ENCODE measurements around the gene OTUB2.

Gene OTUB2

DNA sequence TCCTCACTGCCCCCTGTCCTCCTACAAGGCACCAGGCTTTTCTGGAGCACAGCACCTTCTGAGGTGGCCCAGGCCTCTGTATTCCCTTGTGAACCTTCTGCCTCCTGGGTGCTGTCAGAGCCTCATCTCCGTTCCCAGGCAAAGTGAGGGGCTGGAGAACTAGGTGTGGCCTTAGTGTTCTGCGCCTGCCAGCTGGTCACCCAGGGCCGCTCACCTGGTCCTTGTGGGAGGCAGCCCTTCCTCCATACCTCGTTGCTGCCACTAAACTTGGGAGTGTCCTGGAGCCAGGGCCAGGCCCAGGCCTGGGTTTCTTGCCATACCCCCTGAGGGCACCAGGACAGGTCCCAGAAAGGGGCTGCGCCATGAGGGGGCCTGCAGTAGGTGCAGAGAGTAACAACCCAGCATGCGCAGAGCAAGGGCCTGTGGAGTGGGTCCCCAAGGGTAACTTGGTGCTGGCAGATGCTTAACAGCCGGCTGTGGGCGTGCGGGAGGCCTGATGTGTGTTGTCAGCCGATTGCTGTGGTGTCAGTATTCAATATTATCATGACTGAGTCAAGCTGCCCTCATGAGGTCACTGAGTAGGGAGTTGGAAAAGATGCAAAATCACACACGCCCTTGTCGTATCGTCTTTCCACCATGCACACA lies 17.1 kb downstream of the OTUB2 start:
- DNase-seq: no peak

DNA sequence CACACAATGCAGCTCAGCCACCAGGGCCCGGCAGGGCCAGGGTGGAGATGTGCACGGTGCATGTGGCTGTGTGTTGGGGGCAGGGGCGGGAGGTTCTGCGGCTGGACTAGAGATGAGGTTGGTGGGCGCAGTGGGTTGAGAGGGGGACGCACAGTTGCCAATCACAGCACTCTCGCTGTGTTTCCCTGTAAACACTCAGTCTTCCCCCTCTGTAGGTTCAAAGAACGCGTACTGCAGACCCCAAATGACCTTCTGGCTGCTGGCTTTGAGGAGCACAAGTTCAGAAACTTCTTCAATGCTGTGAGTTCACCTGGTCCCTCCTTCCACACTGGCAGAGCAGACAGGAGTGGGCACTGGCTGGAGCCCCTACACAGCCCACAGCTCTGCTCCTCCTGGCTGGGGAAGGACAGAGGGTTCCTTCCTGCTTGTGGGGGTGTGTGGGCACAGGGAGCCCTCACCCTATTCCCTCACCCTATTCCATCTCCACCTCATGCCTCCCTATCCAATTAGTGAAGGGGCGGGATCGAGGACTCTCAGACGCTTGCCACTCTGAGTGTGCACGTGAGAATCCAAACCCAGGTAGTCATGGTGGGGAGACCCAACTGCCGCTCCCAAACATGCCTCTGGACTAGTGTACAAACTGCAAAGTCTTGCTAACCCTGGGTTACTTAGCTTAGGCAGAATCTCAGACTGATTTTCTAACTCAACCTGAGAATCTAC lies 17.8 kb downstream of the OTUB2 start:
- DNase-seq: no peak

DNA sequence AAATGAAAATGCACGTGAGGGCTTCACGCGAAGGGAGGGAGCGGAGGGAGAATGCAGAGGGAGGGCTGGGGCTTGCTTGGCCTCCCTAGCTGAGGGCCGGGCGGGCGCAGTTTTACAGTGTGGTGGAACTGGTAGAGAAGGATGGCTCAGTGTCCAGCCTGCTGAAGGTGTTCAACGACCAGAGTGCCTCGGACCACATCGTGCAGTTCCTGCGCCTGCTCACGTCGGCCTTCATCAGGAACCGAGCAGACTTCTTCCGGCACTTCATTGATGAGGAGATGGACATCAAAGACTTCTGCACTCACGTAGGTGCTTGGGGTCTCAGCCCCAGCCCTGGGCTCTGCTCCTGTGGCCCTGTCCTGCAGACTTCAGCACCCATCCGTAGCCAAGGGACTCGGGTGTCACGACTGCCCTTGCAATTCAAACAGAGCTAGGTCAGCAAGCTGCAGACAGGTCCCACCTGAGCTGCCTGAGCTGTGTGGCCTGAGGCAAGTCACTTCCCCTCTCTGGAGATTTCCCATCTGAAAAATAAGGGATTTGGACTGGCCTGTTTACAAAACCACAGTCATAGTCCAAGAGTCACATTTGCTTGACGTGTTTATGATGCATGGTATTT lies 18.4 kb downstream of the OTUB2 start:
- no peak for DNase-seq

DNA sequence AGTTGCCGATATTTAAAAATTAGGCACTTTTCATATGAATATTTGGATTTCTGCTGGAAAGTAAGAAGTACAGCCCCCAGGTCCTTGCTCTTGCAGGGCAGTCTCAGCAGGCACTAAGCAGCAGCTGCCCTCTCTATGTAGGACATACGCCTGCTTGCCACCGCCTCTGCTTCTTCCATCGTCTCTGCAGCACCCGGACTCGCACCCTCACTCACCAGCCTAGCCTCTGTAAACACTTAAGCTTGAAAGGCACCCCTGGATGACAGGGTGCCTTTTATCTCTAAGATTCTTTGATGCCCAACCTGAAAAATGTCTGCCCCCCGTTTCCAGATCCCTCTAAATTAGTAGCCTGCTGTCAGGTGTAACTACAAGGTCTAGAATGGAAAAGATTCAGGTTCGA lies 19.0 kb downstream of the OTUB2 start:
- no peak for DNase-seq

- DNase-seq: no peak
Measured at GRCh38 chr14:94045563-94046345, 19.6 kb downstream of the OTUB2 start.

DNA sequence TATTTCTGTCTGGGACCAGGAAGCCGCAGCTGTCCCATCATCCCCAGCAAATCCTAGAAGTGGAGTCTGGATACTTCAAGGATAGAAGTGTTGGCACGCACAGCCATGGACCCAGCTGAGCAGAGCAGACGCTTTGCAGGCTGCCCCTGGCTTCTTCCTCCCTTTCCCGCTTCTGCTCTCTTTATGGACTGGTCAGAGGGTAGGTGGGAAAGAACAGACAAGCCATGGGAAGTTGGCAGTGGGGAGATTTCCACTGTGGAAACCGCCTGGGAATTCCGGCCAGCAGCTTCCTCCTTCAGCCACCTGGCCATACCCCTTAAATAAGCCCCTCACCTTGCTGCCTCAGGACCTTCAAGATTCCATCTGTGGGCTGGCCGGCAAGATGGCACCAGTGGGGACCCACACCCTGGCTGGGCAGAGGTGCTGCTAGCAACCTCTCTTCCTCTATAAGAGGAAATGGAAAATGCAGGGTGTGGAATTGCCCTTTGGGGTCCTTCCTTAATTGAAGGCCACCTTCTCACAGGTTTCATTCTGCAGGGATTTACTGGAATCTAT lies 20.6 kb downstream of the OTUB2 start:
- no peak for DNase-seq

DNA sequence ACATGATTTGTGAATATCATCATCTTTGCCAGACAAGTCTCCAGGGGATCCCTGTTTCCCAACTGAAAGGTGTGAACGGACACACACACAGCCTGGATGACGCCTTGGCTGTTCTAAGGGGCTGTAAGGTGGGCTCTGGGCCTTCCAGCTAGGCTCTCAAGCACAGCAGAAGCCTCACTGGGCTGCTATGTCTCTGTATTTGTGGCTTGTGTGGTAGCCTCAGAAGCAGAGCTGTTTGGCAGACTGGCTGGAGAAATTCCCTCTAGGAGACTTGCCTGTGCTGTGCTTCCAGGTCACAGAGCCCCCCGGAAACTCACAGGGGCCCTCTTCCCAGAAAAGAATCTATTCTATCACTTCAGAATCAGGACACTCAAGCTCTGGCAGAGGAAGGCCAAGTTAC lies 21.4 kb downstream of the OTUB2 start:
- DNase-seq: no peak

DNA sequence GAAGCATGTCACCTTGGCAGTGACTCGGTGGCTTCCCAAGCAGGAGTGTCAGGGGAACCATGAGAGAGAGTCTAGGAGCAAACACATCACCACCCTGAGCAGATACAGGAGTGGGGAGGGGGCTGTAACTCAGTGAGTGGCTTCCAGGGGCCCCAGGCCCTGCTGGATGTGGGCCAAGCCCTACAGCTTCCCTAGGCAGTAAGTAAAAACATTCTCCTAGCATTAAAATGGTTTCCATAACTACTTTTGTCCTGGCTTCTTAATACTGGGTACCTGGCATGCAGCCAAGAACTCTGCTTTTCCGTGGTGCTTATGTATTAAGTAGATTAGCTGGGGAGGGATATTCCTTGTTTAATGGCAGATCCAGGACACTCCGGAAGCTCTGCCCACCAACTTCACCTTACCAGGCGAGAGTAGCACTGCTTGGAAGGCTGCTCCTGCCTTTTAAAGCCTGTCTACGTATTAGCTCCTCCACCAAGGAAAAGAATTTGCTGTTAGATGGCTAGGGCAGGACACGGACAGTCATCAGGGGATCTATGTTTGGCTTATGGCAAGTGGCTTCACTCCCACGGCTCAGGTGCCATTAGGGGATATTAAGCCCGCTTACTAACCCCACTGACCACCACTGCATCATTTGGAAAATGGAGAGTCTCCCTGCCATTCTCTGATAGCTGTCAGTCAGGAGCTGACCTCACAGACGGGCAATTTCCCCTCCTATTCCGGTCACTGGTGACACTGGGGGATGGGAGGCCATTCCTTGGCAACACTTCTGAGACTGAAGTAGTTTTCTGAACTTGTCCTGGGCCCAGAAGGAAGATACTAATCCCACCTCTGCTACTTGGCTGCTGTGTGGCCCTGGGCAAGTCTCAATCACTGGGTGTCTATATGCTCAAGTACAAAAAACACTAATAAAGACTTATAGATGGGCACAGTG lies 22.8 kb downstream of the OTUB2 start:
- DNase-seq: no peak

- no peak for DNase-seq
Measured at GRCh38 chr14:94049625-94050023, 23.5 kb downstream of the OTUB2 start.

- DNase-seq: no peak
Measured at GRCh38 chr14:94050231-94050880, 24.2 kb downstream of the OTUB2 start.

DNA sequence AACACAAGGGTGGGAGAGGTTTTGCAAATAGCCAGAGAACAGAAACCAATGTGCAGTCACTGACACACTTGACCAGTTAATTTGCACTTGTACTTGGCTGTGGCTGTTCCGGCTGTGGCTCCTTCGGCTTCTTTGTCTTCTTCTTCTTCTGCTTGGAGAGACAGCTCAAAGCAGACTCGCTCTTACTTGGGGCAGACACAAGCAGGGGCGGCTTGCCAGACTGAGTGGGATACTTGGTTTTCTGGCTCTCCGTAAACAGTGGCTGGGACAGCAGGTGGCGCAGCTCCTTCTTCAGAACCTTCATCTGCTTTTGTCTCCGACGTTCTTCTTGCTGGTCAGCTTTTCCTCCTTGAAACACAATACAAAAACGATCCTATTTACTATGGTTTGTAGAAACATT lies 25.0 kb downstream of the OTUB2 start:
- DNase-seq: no peak

DNA sequence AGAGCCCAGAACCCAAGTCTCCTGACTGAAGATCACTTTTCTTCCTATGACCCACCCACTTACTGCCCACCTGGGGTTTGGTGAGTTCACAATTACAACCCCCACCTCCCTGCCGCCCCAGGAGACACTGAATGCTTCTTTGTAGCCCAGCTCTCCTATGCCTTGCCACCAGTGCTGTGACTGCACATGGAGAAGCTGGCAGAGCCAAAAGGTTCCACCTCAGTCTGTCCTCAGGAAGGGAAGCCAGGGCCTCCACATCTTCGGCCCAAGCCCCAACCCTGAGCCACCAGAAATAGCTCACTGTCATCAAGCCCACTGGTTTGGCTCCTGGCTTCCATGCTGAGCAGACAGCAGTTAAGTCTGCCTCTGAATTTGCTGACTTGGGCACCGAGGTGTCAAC lies 25.6 kb downstream of the OTUB2 start:
- no peak for DNase-seq

- no peak for DNase-seq
Measured at GRCh38 chr14:94052199-94052598, 26.1 kb downstream of the OTUB2 start.

DNA sequence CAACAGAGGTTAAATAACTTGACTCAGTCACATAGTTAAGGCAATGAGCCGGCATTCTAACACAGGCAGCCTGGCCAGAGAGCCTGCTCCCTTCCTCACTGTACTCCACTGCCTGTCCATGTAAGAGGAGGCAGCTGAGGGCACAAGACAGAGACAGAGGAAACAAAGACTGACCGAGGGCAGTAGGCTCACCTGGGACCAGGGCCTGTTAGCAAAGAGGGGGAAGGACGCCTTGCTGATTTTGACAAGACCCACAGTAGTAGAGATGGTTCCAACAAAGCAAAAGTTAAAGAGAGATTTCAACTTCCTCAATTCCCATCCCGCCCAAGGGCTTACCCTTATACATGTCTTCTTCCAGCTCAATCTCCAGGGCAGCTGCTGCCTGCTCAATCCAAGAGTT lies 26.5 kb downstream of the OTUB2 start:
- no peak for DNase-seq

DNA sequence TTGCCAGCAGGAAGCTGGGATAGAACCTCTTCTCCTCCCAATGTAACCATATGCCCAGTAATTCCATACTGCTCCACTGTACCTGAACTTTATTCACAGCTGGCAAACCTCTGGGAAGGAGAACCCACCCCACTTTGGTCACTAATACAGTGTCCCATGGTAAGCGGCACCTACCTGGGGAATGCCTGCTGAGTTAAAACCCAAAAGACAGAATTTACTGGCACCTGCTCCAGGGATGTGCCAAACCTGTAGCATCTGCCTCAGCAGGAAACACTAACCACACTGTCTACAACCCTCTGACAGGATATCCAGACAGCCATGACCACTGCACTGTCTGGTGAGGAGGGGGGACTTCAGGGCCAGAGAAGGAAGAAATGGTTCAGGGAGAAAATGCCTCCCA lies 28.3 kb downstream of the OTUB2 start:
- no peak for DNase-seq

DNA sequence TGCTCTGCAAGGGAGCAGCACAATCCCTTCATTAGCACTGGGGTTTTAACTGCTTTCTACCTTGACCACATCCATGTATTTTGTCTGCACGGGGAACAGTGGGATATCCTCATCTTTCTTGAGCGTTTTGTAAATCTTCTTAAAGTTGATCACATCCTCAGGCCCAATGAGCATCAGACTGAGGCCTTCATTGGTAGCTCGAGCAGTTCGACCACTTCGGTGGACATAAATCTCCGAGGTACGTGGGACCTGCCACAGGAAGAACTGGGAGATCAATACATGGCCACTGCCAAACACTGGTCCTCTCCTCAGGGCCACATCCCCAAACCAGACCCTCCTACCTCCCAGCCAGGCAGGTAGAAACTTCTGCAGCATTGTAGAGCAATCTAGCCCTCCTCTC lies 28.8 kb downstream of the OTUB2 start:
- no peak for DNase-seq

- no peak for DNase-seq
Measured at GRCh38 chr14:94056579-94057308, 30.6 kb downstream of the OTUB2 start.

DNA sequence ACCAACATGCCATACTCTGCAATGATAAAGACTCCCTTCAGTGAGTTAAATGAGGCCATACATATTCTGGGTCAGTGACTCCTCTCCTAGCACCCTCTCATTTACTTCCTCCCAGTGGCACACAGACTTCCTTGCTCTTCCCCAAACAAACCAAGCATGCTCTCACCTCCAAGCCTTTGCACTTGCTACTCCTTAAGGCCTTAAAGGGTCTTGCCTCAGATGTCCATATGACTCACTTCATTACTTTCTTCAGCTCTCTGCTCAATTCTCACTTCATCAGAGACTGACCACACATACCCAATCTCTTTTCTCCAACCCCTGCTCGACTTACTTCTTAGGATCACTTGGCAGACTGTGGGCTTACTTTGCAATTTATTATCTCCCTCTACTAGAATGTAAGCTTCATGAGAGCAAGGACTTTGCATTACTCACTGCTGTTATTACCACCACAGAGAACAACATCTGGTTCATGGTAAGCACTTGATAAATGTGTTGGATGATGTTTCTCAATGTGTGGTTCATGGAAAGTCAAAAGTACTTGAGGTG lies 32.1 kb downstream of the OTUB2 start:
- no peak for DNase-seq

GRCh38 chr14:94058674-94059138 lies 32.6 kb downstream of the OTUB2 start:
- DNase-seq: no peak

GRCh38 chr14:94059998-94060397 lies 33.9 kb downstream of the OTUB2 start:
- no peak for DNase-seq
